Liver (tissue), 9 donors: Measurements from ENCODE around the gene WNK4. TPM values are rescaled to one million over a fixed set of nuclear protein-coding genes. Genes with fewer than 3 reads are reported as not detected.

ENCODE experiments used
- DNase-seq: peaks from one replicate; pipeline ENCODE4 v3.0.0-alpha.2; 2017; ENCODE audit warnings: low spot score
- H3K27ac ChIP-seq, 2 donors: one replicate each; pipeline ENCODE4 v1.7.0; 2013; ENCODE audit warnings: inconsistent platforms in 2 of 2, low read length in 2 of 2, control low read depth in 1 of 2, low read depth in 1 of 2, mild to moderate bottlenecking in 1 of 2
- H3K27me3 ChIP-seq, 4 donors: one replicate each; pipeline versions ENCODE4 v1.6.1 to v1.7.0; 2013; ENCODE audit warnings: low read length in 3 of 4, inconsistent platforms in 1 of 4, mild to moderate bottlenecking in 1 of 4, moderate library complexity in 1 of 4; ENCODE audit not compliant: control insufficient read depth in 4 of 4, insufficient read depth in 4 of 4
- H3K36me3 ChIP-seq, 4 donors: one replicate each; pipeline versions ENCODE4 v1.6.1 to v1.7.0; 2013; ENCODE audit warnings: low read length in 3 of 4, mild to moderate bottlenecking in 3 of 4, low read depth in 1 of 4, moderate library complexity in 1 of 4; ENCODE audit not compliant: control insufficient read depth in 4 of 4, insufficient read depth in 3 of 4
- H3K4me1 ChIP-seq, 4 donors: one replicate each; pipeline versions ENCODE4 v1.6.1 to v1.7.0; 2013; ENCODE audit warnings: low read length in 3 of 4, mild to moderate bottlenecking in 3 of 4, moderate library complexity in 1 of 4; ENCODE audit not compliant: control insufficient read depth in 4 of 4, insufficient read depth in 4 of 4
- H3K4me3 ChIP-seq, 3 donors: one replicate each; pipeline versions ENCODE4 v1.6.1 to v1.7.0; 2013; ENCODE audit warnings: low read length in 3 of 3, control low read depth in 1 of 3, low read depth in 1 of 3, mild to moderate bottlenecking in 1 of 3
- H3K9ac ChIP-seq, 2 donors: one replicate each; pipeline ENCODE4 v1.7.0; 2013; ENCODE audit warnings: low read length in 2 of 2, mild to moderate bottlenecking in 2 of 2, moderate library complexity in 2 of 2, control low read depth in 1 of 2, low read depth in 1 of 2
- H3K9me3 ChIP-seq, 4 donors: one replicate each; pipeline versions ENCODE4 v1.6.1 to v1.7.0; 2013; ENCODE audit warnings: low read length in 3 of 4; ENCODE audit not compliant: control insufficient read depth in 4 of 4
- CTCF ChIP-seq: fragments of 150-350 bp; IDR thresholded peaks from 2 replicates; pipeline ENCODE4 v1.5.1; 2017; ENCODE audit warnings: improper control_type of control experiment, low read depth, low read length; ENCODE audit not compliant: missing input control
- FOXA1 ChIP-seq: IDR thresholded peaks from 2 replicates; pipeline ENCODE4 v1.6.1; 2016; ENCODE audit warnings: antibody characterized with exemption
- FOXA2 ChIP-seq: IDR thresholded peaks from 2 replicates; pipeline ENCODE4 v1.6.1; 2016; ENCODE audit warnings: antibody characterized with exemption
- GABPA ChIP-seq, 2 donors: IDR thresholded peaks in 1 of 2; conservative IDR thresholded peaks in 1 of 2; 2 replicates each; pipeline ENCODE4 v1.6.1; 2016; ENCODE audit warnings: antibody characterized with exemption in 2 of 2, mild to moderate bottlenecking in 1 of 2, moderate library complexity in 1 of 2
- HNF4A ChIP-seq, 2 donors: conservative IDR thresholded peaks; 2 replicates each; pipeline ENCODE4 v1.6.1; 2016; ENCODE audit warnings: antibody characterized with exemption in 2 of 2, mild to moderate bottlenecking in 2 of 2
- HNF4G ChIP-seq: IDR thresholded peaks from 2 replicates; pipeline ENCODE4 v1.6.1; 2016; ENCODE audit warnings: antibody characterized with exemption
- JUND ChIP-seq, 2 donors: IDR thresholded peaks; 2 replicates each; pipeline ENCODE4 v1.6.1; 2016; ENCODE audit warnings: antibody characterized with exemption in 2 of 2
- NR2F2 ChIP-seq: IDR thresholded peaks from 2 replicates; pipeline ENCODE4 v1.6.1; 2016; ENCODE audit warnings: antibody characterized with exemption
- RAD21 ChIP-seq, 2 donors: IDR thresholded peaks; 2 replicates each; pipeline ENCODE4 v1.6.1; 2016; ENCODE audit warnings: antibody characterized with exemption in 2 of 2, mild to moderate bottlenecking in 2 of 2
- RXRA ChIP-seq, 2 donors: IDR thresholded peaks; 2 replicates each; pipeline ENCODE4 v1.6.1; 2017 to 2018; ENCODE audit warnings: antibody characterized with exemption in 2 of 2, mild to moderate bottlenecking in 1 of 2
- SP1 ChIP-seq: IDR thresholded peaks from 2 replicates; pipeline ENCODE4 v1.6.1; 2018; ENCODE audit warnings: antibody characterized with exemption, mild to moderate bottlenecking
- TAF1 ChIP-seq: conservative IDR thresholded peaks from 2 replicates; pipeline ENCODE4 v1.6.1; 2016; ENCODE audit warnings: antibody characterized with exemption, mild to moderate bottlenecking
- YY1 ChIP-seq: IDR thresholded peaks from 2 replicates; pipeline ENCODE4 v1.6.1; 2016; ENCODE audit warnings: antibody characterized with exemption, mild to moderate bottlenecking
- WGBS: extraction: QIAGEN DNeasy Blood & Tissue Kit; methylation state at CpG from one replicate; pipeline ENCODE4 v1.1.7; 2013; 5-methylcytosine and 5-hydroxymethylcytosine counted together
- polyA plus RNA-seq, 2 donors: library from polyadenylated mRNA; stranded (reverse) in 1 of 2; unstranded in 1 of 2; fragments of 200-250 nt in 1 of 2; fragments of >200 nt in 1 of 2; fragmentation: Nextera tagmentation in 1 of 2; extraction: Ambion mirVana in 1 of 2; gene quantifications; one replicate each; pipeline versions ENCODE4 v1.2.1 to v1.2.3, GENCODE V29; 2013 to 2015
- total RNA-seq, 2 donors: library from RNA; depleted of rRNA; stranded (reverse); fragments of >200 nt; gene quantifications; one replicate each; pipeline ENCODE4 v1.2.3, GENCODE V29; 2014
- TF ChIP-seq, protein P1 (sequence below): IDR thresholded peaks from 2 replicates; pipeline ENCODE4 v1.6.1; 2016; ENCODE audit warnings: antibody characterized with exemption
- TF ChIP-seq, protein P2 (sequence below): IDR thresholded peaks from 2 replicates; pipeline ENCODE4 v1.6.1; 2016; ENCODE audit warnings: antibody characterized with exemption
- TF ChIP-seq, protein P3 (sequence below): IDR thresholded peaks from 2 replicates; pipeline ENCODE4 v1.6.1; 2016; ENCODE audit warnings: antibody characterized with exemption
- TF ChIP-seq, protein P4 (sequence below): IDR thresholded peaks from 2 replicates; pipeline ENCODE4 v1.6.1; 2016; ENCODE audit warnings: antibody characterized with exemption, mild to moderate bottlenecking
- donor health status: healthy.
- donor health status: healthy.
- donor health status: healthy.
- donor health status: healthy.
- donor health status: healthy.

The WNK4 gene
- total and polyA plus RNA-seq, 4 donors = 0.33 to 7.5 (median 0.50) TPM

- Histone ChIP-seq H3K9ac (peak within 1 kb of the TSS; percentile 94 to 98), H3K27ac (peak within 1 kb of the TSS; percentile 87 to 95), H3K36me3 (peaks cover 4 to 15% (median 10%) of the 10 kb centered on the region in 4 donors), H3K4me3 (peak within 1 kb of the TSS; percentile 76 to 98 (median 94)), H3K27me3 (no peaks in the 10 kb centered on the region), H3K9me3 (no peaks in the 10 kb centered on the region), H3K4me1 (peaks cover 2 to 32% (median 24%) of the 10 kb centered on the region in 4 donors)
- TF ChIP-seq, protein P1, sequence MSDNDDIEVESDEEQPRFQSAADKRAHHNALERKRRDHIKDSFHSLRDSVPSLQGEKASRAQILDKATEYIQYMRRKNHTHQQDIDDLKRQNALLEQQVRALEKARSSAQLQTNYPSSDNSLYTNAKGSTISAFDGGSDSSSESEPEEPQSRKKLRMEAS = peak; percentile 99
- peak in 1 of 2 donors; percentile 27 for TF ChIP-seq HNF4A (conservative IDR thresholded peaks at IDR 0.05)
- peak; percentile 81 to 94 for TF ChIP-seq GABPA (IDR thresholded peaks at IDR 0.05 in 1 of 2, conservative IDR thresholded peaks at IDR 0.05 in 1 of 2)
- TF ChIP-seq RXRA (IDR thresholded peaks at IDR 0.05) = peak in 1 of 2 donors; percentile 67
- TF ChIP-seq, protein P2, sequence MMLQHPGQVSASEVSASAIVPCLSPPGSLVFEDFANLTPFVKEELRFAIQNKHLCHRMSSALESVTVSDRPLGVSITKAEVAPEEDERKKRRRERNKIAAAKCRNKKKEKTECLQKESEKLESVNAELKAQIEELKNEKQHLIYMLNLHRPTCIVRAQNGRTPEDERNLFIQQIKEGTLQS = no peak
- no peak for TF ChIP-seq JUND (IDR thresholded peaks at IDR 0.05)
- peak; percentile 32 for TF ChIP-seq SP1
- TF ChIP-seq TAF1 = no peak
- TF ChIP-seq, protein P3, sequence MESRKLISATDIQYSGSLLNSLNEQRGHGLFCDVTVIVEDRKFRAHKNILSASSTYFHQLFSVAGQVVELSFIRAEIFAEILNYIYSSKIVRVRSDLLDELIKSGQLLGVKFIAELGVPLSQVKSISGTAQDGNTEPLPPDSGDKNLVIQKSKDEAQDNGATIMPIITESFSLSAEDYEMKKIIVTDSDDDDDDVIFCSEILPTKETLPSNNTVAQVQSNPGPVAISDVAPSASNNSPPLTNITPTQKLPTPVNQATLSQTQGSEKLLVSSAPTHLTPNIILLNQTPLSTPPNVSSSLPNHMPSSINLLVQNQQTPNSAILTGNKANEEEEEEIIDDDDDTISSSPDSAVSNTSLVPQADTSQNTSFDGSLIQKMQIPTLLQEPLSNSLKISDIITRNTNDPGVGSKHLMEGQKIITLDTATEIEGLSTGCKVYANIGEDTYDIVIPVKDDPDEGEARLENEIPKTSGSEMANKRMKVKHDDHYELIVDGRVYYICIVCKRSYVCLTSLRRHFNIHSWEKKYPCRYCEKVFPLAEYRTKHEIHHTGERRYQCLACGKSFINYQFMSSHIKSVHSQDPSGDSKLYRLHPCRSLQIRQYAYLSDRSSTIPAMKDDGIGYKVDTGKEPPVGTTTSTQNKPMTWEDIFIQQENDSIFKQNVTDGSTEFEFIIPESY = no peak
- TF ChIP-seq YY1 = peak; percentile 77
- TF ChIP-seq NR2F2 = peak; percentile 70
- peak; percentile 90 for DNase-seq
- WGBS = under 1% methylated on average over 71 of the region's 71 CpGs
These were observed 52.7 kb downstream of the WNK4 start, which contains the start of gene PSME3 for GRCh38 chr17:42832934-42833766. PSME3 (plus strand) TSS chr17:42833397; CDS start chr17:42833632, 235 bp downstream.

DNA sequence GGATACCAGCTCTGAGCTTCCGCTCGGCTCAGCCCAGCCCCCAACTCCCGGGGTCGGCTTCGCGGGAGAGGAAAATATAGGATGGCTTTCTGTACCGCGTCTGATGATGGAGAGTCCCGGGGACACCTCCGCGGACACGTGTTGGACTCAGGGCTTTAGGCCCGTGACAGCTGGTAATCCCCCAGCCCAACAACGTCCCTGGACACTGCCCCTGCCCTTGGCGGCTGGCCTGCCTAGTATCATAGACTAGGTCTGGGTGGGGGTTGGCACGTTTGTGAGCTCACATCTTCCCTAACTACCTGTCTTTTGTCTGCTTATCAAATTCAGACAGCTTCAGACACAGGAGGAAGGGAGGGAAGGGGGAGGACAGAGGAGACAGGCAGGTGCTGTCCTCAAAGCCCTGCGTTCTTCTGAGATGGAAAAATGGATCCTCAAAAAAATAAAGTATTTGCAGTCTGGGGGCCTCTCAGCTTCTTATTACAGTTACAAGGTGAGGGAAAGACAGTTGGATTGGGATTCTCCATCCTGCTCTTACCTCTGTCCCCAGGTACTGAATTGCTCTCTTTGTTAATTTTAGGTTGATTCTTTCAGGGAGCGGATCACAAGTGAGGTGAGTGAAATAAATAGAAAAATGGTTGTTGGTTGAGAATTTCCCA, 53.5 kb downstream of the WNK4 start:
- DNase-seq = no peak
- Histone ChIP-seq H3K27ac (peak overlapping the region; percentile 87 to 95), H3K4me1 (peaks cover 2 to 32% (median 24%) of the 10 kb centered on the region in 4 donors), H3K9ac (peak overlapping the region; percentile 94 to 98), H3K4me3 (peak overlapping the region; percentile 76 to 98 (median 94)), H3K27me3 (no peaks in the 10 kb centered on the region), H3K36me3 (peaks cover 7 to 23% (median 16%) of the 10 kb centered on the region in 4 donors), H3K9me3 (no peaks in the 10 kb centered on the region)
- WGBS = 8% methylated on average over 18 of the region's 18 CpGs
- TF ChIP-seq HNF4G = no peak
- TF ChIP-seq JUND (IDR thresholded peaks at IDR 0.05) = no peak
- TF ChIP-seq CTCF = no peak
- TF ChIP-seq NR2F2 = no peak
- TF ChIP-seq RAD21 (IDR thresholded peaks at IDR 0.05) = no peak
- TF ChIP-seq, protein P2 = no peak
- no peak for TF ChIP-seq FOXA1
- TF ChIP-seq HNF4A (conservative IDR thresholded peaks at IDR 0.05) = no peak
- TF ChIP-seq YY1 = no peak
- TF ChIP-seq, protein P4, sequence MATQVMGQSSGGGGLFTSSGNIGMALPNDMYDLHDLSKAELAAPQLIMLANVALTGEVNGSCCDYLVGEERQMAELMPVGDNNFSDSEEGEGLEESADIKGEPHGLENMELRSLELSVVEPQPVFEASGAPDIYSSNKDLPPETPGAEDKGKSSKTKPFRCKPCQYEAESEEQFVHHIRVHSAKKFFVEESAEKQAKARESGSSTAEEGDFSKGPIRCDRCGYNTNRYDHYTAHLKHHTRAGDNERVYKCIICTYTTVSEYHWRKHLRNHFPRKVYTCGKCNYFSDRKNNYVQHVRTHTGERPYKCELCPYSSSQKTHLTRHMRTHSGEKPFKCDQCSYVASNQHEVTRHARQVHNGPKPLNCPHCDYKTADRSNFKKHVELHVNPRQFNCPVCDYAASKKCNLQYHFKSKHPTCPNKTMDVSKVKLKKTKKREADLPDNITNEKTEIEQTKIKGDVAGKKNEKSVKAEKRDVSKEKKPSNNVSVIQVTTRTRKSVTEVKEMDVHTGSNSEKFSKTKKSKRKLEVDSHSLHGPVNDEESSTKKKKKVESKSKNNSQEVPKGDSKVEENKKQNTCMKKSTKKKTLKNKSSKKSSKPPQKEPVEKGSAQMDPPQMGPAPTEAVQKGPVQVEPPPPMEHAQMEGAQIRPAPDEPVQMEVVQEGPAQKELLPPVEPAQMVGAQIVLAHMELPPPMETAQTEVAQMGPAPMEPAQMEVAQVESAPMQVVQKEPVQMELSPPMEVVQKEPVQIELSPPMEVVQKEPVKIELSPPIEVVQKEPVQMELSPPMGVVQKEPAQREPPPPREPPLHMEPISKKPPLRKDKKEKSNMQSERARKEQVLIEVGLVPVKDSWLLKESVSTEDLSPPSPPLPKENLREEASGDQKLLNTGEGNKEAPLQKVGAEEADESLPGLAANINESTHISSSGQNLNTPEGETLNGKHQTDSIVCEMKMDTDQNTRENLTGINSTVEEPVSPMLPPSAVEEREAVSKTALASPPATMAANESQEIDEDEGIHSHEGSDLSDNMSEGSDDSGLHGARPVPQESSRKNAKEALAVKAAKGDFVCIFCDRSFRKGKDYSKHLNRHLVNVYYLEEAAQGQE = no peak
- TF ChIP-seq GABPA (IDR thresholded peaks at IDR 0.05 in 1 of 2, conservative IDR thresholded peaks at IDR 0.05 in 1 of 2) = no peak
- no peak for TF ChIP-seq SP1
- no peak for TF ChIP-seq TAF1
- TF ChIP-seq, protein P3 = no peak
- no peak for TF ChIP-seq FOXA2
- TF ChIP-seq RXRA (IDR thresholded peaks at IDR 0.05) = no peak
- TF ChIP-seq, protein P1 = no peak
